GM21825 (cell line): Measurements from ENCODE around the gene TP53.
"Not testable (repeated sequence)": the region's sequence is repeated elsewhere in the genome, so short reads cannot be mapped to it uniquely, and the experiment has no call there.

Experiments
- ATAC-seq: cut with Tn5 transposase; IDR thresholded peaks from one replicate; pipeline ENCODE4 v1.9.1; 2021; ENCODE audit warnings: mild to moderate bottlenecking, moderate library complexity; ENCODE audit not compliant: unreplicated experiment

TP53 gene

GRCh38 chr17:7634384-7634783, 52.9 kb downstream of the TP53 start:
- ATAC-seq = no peak

GRCh38 chr17:7633093-7633492, 54.2 kb downstream of the TP53 start:
- no peak for ATAC-seq

GRCh38 chr17:7632492-7632894, 54.8 kb downstream of the TP53 start:
- no peak for ATAC-seq

- no peak for ATAC-seq
These were observed 55.6 kb downstream of the TP53 start for GRCh38 chr17:7631398-7632380.

GRCh38 chr17:7629939-7630571, 57.2 kb downstream of the TP53 start, which contains the start of gene SHBG:
Gene SHBG (plus strand): TSS chr17:7630135. CDS start chr17:7630173, 38 bp downstream.
- ATAC-seq = no peak

GRCh38 chr17:7627250-7628121, 59.8 kb downstream of the TP53 start, which contains the start of gene SAT2:
Gene SAT2 (minus strand): TSS chr17:7627821. CDS start chr17:7627635, 186 bp downstream.
- ATAC-seq = peak; percentile 75

- no peak for ATAC-seq
These were observed 60.4 kb downstream of the TP53 start for GRCh38 chr17:7626956-7627249.

- no peak for ATAC-seq
These were observed 61.0 kb downstream of the TP53 start for GRCh38 chr17:7626307-7626706.

- not testable (repeated sequence) for ATAC-seq
These were observed 61.5 kb downstream of the TP53 start for GRCh38 chr17:7625749-7626148.

GRCh38 chr17:7623661-7624060, 63.6 kb downstream of the TP53 start:
- ATAC-seq = no peak

GRCh38 chr17:7620835-7621234, 66.5 kb downstream of the TP53 start:
- no peak for ATAC-seq

GRCh38 chr17:7618608-7619007, 68.7 kb downstream of the TP53 start:
- no peak for ATAC-seq
